ENCODE measurements around the gene NPAS3.

Gene NPAS3

DNA sequence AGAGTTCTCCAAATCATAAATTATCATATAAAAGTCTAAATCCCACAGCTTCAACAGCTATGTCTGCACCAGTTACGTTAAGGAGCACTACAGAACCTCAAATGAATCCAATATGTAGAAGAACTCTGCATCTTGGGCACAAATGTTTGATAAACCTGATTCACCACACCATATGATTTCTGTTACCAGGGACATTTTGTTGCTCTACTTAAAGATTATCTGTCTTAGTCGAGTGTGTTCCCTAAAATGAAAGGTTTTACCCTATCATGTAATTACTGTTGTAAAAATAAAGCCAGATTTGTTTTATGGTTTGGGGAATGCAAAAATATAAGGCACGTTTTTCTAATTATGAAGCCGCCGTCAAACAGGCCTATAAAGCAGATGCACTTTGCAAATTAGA lies 649.1 kb downstream of the NPAS3 start:
- DNase-seq (ENCODE audit: low spot score) = no peak

DNA sequence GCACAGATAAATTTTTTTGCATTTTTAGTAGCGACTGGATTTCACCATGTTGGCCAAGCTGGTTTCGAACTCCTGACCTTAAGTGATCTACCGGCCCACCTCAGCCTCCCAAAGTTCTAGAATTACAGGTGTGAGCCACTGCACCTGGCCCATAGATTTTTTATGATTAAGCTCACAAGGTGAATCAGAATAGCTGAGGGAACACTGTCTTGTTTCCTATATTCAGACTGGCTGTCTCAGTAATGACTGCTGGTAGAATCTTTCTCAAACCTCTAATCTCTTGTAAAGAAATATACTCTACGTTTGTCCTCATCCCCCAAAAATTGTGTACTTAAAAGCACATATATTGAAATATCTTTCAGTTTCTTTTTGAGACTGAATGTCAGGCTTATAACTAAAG lies 650.1 kb downstream of the NPAS3 start:
- DNase-seq (ENCODE audit: low spot score) = no peak

DNA sequence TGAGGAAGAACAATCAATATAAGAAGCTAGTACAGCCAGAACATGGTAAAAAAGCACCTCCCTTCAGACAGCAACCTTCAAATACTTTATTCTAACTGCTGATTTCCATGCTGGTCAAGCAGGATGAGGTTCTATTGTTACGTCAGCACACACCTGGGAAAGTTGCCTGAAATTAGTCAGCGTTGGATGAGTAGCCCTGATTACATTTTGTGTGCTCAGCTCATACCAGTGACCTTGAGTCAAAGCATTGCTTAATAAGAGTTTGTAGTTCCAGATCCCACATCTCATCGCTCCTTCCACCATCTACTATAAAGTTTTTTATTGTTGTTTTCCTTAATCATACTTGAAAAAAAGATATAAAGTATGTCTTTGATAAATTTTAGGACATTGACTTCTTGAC lies 650.7 kb downstream of the NPAS3 start:
- DNase-seq (ENCODE audit: low spot score) = no peak

DNA sequence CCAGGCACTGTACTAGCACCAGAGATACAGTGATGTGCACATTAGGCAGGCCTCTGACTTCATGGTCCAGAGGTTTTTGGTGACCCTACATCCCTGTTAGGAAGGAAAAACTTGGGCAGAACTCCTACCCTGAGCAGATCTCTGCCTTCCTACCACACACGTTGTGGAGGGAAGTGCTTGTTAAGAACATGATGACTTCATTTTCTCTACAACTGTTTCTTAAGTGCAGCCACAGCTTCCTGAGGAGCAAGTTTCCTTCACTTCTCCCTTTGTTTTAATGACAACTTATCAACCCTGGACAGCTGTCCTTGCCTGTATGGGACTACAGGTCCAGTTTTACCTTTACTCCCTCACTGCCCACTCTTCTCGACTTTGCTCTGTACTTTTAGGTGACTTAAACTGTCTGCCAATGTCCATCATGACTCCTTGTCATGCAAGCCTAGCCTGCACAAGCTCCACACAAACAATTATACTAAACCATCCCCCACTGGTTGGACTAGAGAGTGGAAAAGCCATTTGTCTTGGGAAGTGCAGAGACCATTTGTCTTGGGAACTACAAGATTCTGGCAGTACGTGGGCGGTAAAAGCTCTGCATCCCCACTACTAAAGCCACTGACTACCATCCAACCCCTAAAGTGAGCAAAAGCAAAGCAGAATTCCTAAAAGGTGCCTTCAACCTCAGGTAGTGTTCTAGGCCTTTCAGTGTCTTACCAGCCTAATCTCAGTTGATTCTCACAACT lies 652.4 kb downstream of the NPAS3 start:
- DNase-seq (ENCODE audit: low spot score) = no peak

DNA sequence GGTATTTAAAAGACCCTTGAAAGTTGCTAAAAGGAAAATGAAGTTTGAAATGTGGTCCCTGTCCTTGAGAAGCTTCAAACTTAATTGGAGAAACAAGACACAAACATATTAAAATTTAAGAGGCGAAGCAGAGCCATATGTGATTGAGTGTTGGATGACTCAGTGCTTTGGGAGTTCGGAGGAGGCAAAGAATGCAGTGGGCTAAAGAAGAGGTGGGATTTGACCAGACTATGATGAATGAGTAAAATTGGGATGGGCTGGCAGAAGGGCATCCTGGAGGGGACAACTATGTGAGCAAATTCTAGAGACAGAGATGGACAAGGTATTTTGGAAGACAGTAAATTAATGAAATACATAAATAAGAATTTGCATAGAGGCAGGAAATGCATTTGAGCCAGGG lies 653.6 kb downstream of the NPAS3 start:
- DNase-seq (ENCODE audit: low spot score) = no peak

DNA sequence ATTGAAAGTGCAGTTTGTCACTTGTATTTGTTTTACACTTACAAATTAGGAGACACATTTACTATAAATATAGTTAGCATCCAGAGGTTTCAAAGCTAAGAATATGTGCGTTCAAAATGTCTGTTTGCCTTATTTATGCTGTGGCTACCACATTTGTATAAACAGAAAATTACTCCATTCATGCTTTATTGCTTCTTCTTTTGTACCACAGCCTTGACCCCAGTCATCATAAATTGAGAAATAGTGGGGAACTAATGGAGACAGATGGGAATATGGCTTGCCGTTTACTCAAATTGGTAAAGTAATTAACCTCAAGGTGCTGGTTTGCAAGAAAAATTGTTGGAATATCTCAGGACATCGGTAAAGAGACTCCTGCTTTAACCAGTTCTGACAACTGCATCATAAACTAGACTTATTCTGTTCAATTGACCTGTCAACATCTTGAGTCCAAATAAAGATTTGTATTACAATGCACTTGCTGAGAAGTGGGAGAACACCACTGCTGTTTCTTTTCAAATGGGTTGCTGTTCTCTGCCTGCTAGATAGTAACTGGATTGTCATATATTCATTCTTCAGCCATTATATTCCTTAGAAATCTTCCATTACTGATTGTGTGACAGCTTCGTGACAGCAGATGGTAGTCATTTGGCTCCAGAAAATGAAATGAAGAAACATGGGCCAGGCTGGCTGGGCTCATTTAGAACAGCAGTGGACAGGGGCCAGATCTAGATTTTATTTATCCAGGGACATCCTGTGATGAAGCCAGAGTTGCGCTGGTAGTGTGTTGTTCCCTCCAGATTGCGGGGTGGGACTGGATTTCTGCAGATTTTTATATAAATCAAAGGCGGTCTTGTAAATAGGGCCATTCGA lies 657.8 kb downstream of the NPAS3 start:
- no peak for DNase-seq (ENCODE audit: low spot score)

DNA sequence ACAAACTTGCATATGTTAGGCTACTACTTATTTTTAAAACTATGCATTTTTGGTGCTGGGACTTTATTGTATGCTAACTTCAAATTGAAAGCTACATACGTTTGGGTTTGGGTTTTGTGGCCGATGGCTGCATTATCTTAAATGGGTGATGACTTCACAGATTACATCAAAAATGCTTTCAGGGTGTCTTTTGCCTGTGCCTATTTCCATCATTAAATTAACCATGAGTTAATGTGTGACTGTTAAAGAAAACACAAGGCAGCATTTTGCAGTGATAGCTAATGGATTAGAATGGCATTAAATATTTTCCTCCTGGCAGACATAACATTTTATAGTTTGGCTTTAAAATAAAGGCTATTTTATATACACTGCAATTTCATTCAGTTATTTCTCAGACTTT lies 659.9 kb downstream of the NPAS3 start:
- no peak for DNase-seq (ENCODE audit: low spot score)

DNA sequence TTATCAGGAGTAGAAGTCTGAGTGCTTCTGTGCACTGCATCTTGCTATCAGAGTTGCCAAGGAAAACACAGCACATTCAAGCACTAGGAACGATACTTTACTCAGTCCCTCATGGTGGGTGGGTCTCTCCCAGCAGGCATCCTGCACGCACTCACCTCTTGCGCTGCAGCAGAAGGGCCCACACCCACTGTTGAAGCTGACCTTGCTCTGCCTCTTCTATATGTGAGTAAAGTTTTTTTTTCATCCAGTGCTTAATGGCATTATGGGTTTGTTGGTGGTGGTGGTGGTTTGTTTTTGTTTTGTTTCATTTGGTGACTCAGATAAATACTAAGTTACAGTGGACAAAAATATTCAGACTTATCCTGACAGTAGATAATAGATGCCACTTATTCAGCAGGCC lies 663.7 kb downstream of the NPAS3 start:
- no peak for DNase-seq (ENCODE audit: low spot score)

DNA sequence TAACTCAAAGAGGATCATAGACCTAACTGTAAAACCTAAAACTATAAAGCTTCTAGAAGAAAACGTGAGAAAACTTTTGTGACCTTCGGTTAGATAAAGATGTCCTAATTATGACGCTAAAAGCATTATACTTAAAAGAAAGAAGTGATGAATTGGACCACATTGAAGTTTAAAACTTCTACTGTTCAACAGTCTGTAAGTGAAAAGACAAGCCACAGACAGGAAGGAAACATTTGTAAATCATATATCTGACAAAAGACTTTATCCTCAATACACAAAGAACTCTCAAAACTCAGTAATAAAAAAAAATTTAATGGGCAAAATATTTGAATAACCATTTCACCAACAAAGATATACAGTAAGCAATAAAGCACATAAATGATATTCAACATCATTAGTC lies 667.9 kb downstream of the NPAS3 start:
- DNase-seq (ENCODE audit: low spot score) = no peak

DNA sequence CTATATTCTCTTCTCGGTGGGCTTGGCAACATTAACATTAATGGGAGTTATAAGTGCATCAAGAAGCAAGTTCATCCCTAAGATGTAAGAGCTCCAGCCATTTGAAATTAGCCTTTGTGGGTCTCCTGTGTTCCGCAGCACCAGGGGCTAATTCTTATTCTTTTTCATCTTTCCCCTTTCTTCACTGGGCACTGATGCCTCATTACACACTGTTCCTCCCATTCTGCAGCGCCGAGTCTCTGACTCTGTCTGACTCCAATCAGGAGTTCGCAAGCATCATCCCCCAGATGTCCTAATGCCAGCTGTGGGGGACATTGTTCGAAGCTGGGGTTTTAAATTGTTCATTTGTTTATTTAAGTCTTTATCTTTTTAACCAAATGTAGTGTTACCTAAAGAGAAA lies 670.9 kb downstream of the NPAS3 start:
- DNase-seq (ENCODE audit: low spot score) = no peak

DNA sequence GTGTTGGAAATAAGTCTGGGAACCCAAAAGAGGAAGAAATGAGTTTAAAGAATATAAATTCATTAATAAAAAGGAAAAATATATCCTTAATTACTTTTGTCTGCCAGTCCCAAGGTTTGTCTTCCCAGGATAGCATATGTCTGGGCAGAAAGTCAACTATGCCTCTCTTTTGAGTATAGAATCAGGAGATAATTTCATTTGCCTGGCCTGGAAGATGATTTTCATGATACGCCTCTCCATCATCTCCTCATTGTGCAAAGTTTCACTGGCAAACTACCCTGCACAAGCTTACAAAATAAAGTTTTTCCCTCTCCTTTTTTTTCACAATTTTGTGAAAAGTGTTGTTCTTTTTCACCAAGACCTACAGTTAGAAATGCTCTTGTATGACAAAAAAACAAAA lies 671.4 kb downstream of the NPAS3 start:
- no peak for DNase-seq (ENCODE audit: low spot score)

DNA sequence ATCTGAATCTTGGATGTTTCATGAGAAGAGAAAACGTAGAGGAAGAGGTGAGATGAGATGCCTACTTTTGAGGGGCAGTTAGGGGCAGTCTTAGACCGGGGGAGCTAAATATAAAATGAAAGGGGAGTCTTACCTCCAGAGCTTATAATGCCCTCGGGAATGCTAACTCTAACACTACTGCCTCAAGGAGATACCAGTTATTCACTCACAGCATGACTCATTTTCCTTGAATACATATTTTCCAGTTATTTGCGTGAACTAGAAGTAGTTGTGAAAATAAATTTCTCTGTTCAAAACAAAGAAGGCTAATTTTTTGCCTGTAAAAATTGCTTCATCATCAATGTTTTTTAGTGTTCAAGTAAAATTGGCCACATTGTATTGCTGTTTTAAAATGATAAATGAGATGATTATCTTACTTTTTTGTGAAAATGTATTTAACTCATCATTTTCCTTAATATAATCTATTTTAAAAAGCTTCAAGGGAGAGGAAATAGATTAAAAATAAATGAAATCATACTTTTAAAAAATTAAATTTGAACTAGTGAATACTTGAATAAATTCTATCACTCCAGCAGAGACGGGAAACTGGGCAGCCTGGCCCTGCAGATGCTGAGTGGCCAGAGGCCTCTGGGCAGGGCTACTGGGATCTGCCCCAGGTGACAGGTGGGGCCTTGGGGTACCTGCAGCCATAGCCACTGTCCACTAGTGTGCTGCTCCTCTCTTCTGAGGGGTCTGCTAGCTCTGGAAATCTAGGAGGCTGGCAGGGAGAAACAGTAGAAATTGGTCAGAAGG lies 672.9 kb downstream of the NPAS3 start:
- no peak for DNase-seq (ENCODE audit: low spot score)

DNA sequence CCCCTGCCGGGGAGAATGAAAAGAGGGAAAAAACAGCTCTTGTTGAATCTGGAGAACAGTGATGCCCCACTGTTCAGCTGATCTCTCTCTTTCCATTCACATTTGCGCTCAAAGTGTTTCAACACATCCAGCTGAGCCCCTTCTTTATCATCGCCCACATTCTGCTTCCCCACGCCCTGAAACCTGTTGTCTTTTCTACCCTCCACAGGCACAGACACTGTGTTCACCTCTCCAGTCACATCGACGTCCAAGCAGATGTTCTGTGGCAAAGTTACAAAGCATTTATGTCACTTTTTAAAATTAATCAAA lies 673.5 kb downstream of the NPAS3 start:
- peak; percentile 29 for DNase-seq (ENCODE audit: low spot score)

DNA sequence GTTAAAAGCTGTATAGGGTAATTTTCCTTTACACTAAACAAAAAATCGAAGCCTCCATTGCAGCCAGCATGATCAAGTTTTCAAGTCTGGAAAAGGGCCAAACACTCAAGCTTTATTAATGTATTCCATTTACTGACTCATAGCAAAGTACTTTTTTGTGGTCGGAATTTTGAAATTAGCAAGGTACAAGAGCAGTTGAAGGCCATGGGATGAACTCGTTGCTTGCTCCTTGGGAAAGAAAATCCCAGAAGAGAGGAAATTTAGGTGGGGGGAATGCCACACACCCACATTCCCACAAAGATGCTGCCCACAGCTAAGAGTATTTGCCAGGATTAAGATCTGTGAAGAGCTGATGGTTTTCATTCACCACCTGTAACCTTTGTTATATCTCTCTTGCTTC lies 678.5 kb downstream of the NPAS3 start:
- DNase-seq (ENCODE audit: low spot score) = no peak

DNA sequence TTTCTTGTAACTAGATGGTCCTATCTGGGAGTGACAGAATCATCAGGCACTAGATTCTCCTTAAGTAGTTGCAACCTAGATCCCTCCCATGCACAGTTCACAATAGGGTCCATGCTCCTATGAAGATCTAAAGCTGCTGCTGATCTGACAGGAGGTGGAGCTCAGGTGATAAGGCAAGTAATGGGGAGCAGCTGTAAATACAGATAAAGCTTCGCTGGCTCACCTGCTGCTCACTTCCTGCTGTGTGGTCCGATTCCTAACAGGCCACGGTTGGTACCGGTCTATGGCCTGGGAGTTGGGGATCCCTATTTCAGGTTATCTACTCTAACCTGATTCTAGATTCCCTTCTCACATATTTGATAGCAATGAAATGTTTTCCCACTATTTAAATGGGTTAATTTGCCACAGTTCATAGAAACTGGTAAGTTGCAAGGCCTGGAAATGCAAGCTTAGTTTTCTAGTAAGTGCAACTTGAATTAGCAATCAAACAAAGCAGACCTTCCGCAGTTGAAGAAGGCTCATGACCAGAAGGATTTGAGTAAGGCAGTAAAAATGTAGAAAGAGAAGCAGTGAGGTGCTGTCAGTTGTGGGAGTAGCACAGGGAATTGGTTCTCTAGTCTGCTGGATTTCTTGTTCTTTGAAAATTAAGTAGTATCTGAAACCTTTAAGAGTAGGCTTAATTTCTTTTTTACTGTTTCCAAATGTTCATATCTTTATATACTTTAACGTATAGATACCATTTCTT lies 679.9 kb downstream of the NPAS3 start:
- no peak for DNase-seq (ENCODE audit: low spot score)

DNA sequence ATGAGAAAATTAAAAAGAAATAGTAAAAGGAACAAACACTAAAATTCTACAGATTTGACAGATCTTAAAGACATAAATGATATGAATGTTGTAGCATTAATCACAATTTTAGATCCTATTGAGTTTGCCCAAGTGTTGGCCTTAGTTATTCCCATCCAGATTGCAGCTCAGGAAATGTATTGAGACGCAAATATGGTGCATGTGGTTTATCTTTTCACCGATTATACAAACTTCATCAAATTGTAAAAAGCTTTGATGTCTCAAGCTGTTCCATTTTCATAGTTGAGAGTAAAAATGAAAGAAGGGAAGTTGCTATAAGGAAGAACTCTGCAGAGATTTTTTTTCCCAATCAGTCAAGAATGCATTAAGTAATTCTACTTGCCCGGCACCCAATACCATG lies 683.8 kb downstream of the NPAS3 start:
- no peak for DNase-seq (ENCODE audit: low spot score)

DNA sequence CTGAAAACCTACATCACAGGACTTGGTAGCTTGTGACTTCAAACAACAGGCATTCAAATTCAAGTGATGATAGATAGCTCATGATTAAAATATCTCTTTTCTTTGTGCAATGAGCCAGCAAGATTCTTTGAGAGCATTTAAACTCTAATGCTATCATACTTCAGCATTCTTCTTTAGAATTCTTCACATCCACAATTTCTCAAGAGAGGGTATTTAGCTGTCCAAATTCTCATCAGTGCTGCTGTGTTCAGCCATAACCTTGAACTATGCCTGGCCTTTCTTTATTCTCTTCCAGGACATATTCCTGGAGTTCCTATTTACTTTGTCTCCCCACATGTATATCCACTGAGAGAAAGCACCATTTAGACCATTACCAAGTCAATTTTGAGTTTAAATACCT lies 691.1 kb downstream of the NPAS3 start:
- DNase-seq (ENCODE audit: low spot score) = no peak

DNA sequence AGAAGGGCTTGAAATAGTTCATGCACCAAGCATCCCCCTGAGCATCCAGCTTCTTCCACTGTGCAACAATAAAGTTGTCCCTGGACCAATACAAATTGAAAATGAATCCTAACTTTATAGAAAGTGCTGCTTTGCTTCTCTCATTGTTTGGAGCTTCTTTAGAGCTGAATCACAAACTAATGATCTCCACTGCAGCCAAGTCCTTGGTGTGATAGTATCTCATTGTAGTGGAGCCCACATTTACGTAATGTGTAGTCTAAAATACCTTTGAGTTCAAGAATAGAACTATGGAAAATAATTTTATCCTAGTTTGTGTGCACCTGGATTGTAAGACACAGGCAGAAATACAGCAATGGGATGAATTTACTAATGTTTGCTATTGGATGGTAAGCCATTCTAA lies 692.3 kb downstream of the NPAS3 start:
- no peak for DNase-seq (ENCODE audit: low spot score)

DNA sequence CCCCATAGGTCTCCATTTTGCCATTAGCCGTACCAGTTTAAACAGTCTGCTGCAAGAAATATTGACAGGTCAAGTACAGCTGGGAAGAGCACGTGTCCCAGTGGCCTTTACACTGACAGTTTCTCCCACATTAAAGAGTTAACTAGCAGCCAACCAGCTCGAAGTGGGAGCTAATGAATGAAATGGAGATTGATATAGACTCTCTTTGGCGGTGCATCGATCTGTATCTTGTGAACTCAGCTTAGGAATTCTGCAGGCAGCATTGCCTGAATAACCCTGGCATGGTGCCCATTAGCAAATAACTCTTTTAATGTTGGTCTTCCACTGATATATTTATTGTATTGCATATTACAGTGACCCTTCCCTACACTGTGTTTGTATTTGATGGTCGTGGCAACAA lies 692.8 kb downstream of the NPAS3 start:
- DNase-seq (ENCODE audit: low spot score) = no peak

DNA sequence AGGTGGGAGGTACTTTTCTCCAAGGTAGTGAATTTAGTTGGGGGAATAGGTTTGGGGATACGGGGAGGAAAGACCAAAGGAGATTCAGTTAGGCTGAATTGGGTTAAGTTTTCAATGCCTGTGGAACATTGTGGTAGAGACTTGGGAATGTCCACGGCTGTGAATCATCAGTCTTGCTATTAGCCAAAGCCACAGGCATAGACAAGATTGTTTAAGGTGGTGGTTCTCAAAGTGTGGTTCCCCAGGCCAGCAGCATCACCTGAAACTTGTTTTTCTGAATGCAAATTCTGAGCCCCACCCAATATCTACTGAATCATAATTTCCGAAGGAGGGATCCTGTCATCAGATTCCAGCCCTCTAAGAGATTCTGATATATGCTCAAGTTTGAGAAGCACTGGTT lies 696.0 kb downstream of the NPAS3 start:
- DNase-seq (ENCODE audit: low spot score) = no peak

DNA sequence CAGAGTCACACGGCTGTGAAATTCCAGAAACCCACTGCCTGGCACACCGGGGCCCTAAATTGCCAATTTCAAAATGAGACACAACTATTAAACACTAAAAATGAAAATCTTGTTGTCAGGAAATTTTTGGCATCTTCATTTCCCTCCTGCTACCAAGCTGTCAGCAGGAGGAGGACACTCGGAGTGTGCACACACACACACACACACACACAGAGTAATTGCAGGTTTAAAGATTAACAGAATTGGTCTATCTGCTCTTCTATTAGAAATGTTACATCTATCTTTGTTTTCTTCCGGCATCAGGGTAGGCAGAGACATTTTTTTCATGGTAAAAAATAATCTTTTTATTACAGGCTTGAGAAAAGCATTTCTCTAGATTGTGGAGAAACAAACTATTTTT lies 698.0 kb downstream of the NPAS3 start:
- DNase-seq (ENCODE audit: low spot score) = no peak

DNA sequence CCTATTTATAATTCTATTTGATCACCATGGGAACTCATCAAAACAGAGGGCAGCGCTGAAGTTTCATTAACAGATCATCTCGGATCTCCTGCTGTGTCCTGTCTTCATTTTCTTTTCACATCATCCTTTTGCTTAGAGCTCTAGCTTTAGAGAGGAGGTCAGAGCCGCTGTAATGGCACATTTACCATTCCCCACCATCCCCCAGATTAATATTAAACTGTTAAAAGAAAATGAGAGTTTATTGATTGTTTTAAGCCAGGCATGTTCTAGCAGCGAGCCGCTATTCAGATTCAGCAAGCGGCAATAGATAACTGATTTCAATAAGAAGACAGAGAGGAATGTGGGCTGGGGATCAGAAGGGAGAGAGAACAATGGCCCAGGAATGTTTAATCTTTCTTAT lies 703.4 kb downstream of the NPAS3 start:
- peak; percentile 14 for DNase-seq (ENCODE audit: low spot score)

Measured in iPS-NIHi11 (cell line).